ENCODE data around the gene ADAMTS14. TPM values are rescaled to one million over a fixed set of nuclear protein-coding genes. Genes with fewer than 3 reads are reported as not detected.

ADAMTS14 gene
- total RNA-seq, 1 donor from 2014 or later = 29.8 TPM

DNA sequence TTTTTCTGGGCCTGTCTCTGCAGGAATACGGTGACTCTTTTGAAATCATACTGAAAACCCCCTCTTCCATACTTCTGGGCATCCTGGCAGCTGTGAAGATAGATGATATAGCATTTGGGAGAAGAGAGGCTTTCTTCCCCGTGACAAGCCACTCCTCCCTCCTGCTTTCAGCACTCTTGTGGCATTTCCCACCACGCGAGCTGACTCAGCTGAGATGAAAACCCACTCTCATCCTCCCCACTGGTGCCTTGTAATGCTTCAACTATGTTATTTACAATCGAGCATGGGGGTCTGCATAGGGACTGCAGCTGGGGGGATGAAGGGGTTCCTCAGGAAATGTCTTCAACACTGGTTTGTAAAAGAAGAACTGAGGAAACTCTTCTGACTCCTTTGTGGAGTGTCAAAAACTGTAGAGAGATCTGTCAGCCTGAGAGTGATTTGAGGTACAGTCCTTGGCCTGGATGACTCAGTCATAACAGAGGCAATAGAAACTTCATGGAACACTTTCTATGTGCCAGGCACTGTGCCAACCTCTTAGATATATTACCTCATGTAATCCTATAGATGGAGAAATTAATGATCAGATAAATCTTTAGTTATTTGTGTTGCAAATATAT, 114.6 kb downstream of the ADAMTS14 start:
- no peak for TF ChIP-seq CTCF (IDR thresholded peaks at IDR 0.05; ENCODE audit: partially characterized antibody, unreplicated experiment)
- H3K36me3 Mint-ChIP-seq (ENCODE audit: unreplicated experiment) = no peaks in the 10 kb centered on the region
- no peak for DNase-seq
- no peak overlapping the region for H3K27ac Mint-ChIP-seq (ENCODE audit: unreplicated experiment)
- peaks cover 1% of the 10 kb centered on the region for H3K27me3 Mint-ChIP-seq (ENCODE audit: unreplicated experiment)
- no peaks in the 10 kb centered on the region for H3K4me1 Mint-ChIP-seq (ENCODE audit: low read depth, unreplicated experiment)
- no peaks in the 10 kb centered on the region for H3K9me3 Mint-ChIP-seq (ENCODE audit: unreplicated experiment)
- H3K4me3 Mint-ChIP-seq (ENCODE audit: unreplicated experiment) = no peak overlapping the region

GRCh38 chr10:70791386-70792039, 119.2 kb downstream of the ADAMTS14 start:
- no peak for TF ChIP-seq CTCF (IDR thresholded peaks at IDR 0.05; ENCODE audit: partially characterized antibody, unreplicated experiment)

GRCh38 chr10:70795613-70796012, 123.3 kb downstream of the ADAMTS14 start:
- Mint-ChIP-seq H3K4me3 (ENCODE audit: unreplicated experiment) (no peak overlapping the region), H3K4me1 (ENCODE audit: low read depth, unreplicated experiment) (no peaks in the 10 kb centered on the region), H3K36me3 (ENCODE audit: unreplicated experiment) (peaks cover 11% of the 10 kb centered on the region), H3K9me3 (ENCODE audit: unreplicated experiment) (no peaks in the 10 kb centered on the region), H3K27ac (ENCODE audit: unreplicated experiment) (no peak overlapping the region), H3K27me3 (ENCODE audit: unreplicated experiment) (peaks cover 1% of the 10 kb centered on the region)
- DNase-seq = no peak
- TF ChIP-seq CTCF (IDR thresholded peaks at IDR 0.05; ENCODE audit: partially characterized antibody, unreplicated experiment) = no peak

More at GRCh38 chr10:70791386-70792039, 119.2 kb downstream of the ADAMTS14 start:
- Mint-ChIP-seq H3K27ac (ENCODE audit: unreplicated experiment) (no peak overlapping the region), H3K27me3 (ENCODE audit: unreplicated experiment) (peaks cover 1% of the 10 kb centered on the region), H3K4me3 (ENCODE audit: unreplicated experiment) (no peak overlapping the region), H3K36me3 (ENCODE audit: unreplicated experiment) (peaks cover 2% of the 10 kb centered on the region), H3K9me3 (ENCODE audit: unreplicated experiment) (no peaks in the 10 kb centered on the region), H3K4me1 (ENCODE audit: low read depth, unreplicated experiment) (no peaks in the 10 kb centered on the region)
- DNase-seq = no peak

GRCh38 chr10:70797840-70798239, 125.5 kb downstream of the ADAMTS14 start:
- no peak for TF ChIP-seq CTCF (IDR thresholded peaks at IDR 0.05; ENCODE audit: partially characterized antibody, unreplicated experiment)
- no peak for DNase-seq
- Mint-ChIP-seq H3K4me3 (ENCODE audit: unreplicated experiment) (no peak overlapping the region), H3K9me3 (ENCODE audit: unreplicated experiment) (no peaks in the 10 kb centered on the region), H3K4me1 (ENCODE audit: low read depth, unreplicated experiment) (no peaks in the 10 kb centered on the region), H3K27ac (ENCODE audit: unreplicated experiment) (no peak overlapping the region), H3K27me3 (ENCODE audit: unreplicated experiment) (no peaks in the 10 kb centered on the region), H3K36me3 (ENCODE audit: unreplicated experiment) (peaks cover 11% of the 10 kb centered on the region)

DNA sequence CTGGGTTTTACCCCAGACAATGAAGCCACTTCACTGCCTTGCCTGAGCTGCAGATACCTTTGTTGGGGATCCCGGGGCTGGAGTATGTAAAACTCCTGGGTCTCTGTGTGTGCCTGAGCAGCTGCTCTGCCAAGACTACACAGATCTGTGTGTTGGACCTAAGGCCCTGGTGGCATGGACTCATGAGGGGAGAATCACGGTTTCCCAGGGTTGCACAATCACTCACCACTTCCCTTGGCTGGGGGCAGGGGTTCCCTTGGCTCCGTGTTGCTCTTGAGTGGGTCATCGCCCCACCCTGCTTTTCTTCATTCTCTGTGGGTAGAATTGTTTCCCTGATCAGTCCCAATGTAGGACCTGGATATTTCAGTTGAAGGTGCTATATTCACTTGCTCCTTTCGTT, 126.8 kb downstream of the ADAMTS14 start:
- no peak overlapping the region for H3K27ac Mint-ChIP-seq (ENCODE audit: unreplicated experiment)

More for the DNA sequence above, 126.8 kb downstream of the ADAMTS14 start:
- Mint-ChIP-seq H3K27me3 (ENCODE audit: unreplicated experiment) (no peaks in the 10 kb centered on the region), H3K4me1 (ENCODE audit: low read depth, unreplicated experiment) (no peaks in the 10 kb centered on the region), H3K4me3 (ENCODE audit: unreplicated experiment) (no peak overlapping the region), H3K9me3 (ENCODE audit: unreplicated experiment) (no peaks in the 10 kb centered on the region), H3K36me3 (ENCODE audit: unreplicated experiment) (peaks cover 11% of the 10 kb centered on the region)
- no peak for TF ChIP-seq CTCF (IDR thresholded peaks at IDR 0.05; ENCODE audit: partially characterized antibody, unreplicated experiment)
- DNase-seq = no peak

Measured in glutamatergic neuron (in vitro differentiated cells).